WTC11 (cell line): Measurements from ENCODE around the gene NIPA2. TPM values are rescaled to one million over a fixed set of nuclear protein-coding genes. Genes with fewer than 3 reads are reported as not detected.

Source experiments
- ATAC-seq: fragments of 200-7000 bp; cut with Tn5 transposase; 2 replicates; pipeline ENCODE4 v1.10.0; 2021; ENCODE audit warnings: mild to moderate bottlenecking, moderate library complexity
- CTCF ChIA-PET: fragments of 300-600 bp; sonication (Branson Sonifier 250); formaldehyde crosslinking; loops from one replicate; lab custom pipeline; 2021; ENCODE audit warnings: antibody characterized with exemption; lab: Charles Lee
- POLR2A ChIA-PET: fragments of 350-600 bp; sonication (Branson Sonifier 250); formaldehyde crosslinking; loops from one replicate; lab custom pipeline; 2021; ENCODE audit warnings: antibody characterized with exemption; lab: Charles Lee
- DNase-seq: peaks from one replicate; pipeline ENCODE4 v3.0.0; 2021; ENCODE audit warnings: low spot score
- H3K27ac Mint-ChIP-seq: 2 replicates; pipeline ENCODE4 v1.8.0; 2021; ENCODE audit warnings: mixed read lengths
- H3K27me3 Mint-ChIP-seq: 2 replicates; pipeline ENCODE4 v1.8.0; 2021; ENCODE audit warnings: low read depth, mild to moderate bottlenecking, moderate library complexity, mixed read lengths
- H3K36me3 Mint-ChIP-seq: 2 replicates; pipeline ENCODE4 v1.8.0; 2021; ENCODE audit warnings: mixed read lengths
- H3K4me1 Mint-ChIP-seq: 2 replicates; pipeline ENCODE4 v1.8.0; 2022; ENCODE audit warnings: mixed read lengths
- H3K4me3 Mint-ChIP-seq: 2 replicates; pipeline ENCODE4 v1.8.0; 2021; ENCODE audit warnings: mild to moderate bottlenecking, moderate library complexity, mixed read lengths
- H3K9me3 Mint-ChIP-seq: 2 replicates; pipeline ENCODE4 v1.8.0; 2021; ENCODE audit warnings: mixed read lengths
- CBFB ChIP-seq: sonication (generic); formaldehyde crosslinking; IDR thresholded peaks from 2 replicates; pipeline ENCODE4 v1.8.1; 2022; ENCODE audit warnings: mild to moderate bottlenecking, low read depth, missing genetic modification reagents
- CREM ChIP-seq: sonication (generic); formaldehyde crosslinking; IDR thresholded peaks from 2 replicates; pipeline ENCODE4 v1.8.1; 2022; ENCODE audit warnings: mild to moderate bottlenecking, missing genetic modification reagents, moderate library complexity
- FOXP1 ChIP-seq: sonication (generic); formaldehyde crosslinking; IDR thresholded peaks from 2 replicates; pipeline ENCODE4 v1.8.0; 2022; ENCODE audit warnings: missing genetic modification reagents, mild to moderate bottlenecking, moderate library complexity, borderline replicate concordance
- JAZF1 ChIP-seq: fragments of 250-450 bp; sonication (Bioruptor Pico); IDR thresholded peaks from 2 replicates; pipeline ENCODE4 v1.9.0; 2021; ENCODE audit warnings: moderate library complexity, mild to moderate bottlenecking, inconsistent platforms
- JUN ChIP-seq: sonication (generic); formaldehyde crosslinking; IDR thresholded peaks from 2 replicates; pipeline ENCODE4 v1.8.0; 2023; ENCODE audit warnings: mild to moderate bottlenecking, missing genetic modification reagents
- NFYB ChIP-seq: sonication (generic); formaldehyde crosslinking; conservative IDR thresholded peaks from 2 replicates; pipeline ENCODE4 v1.8.0; 2022; ENCODE audit warnings: low read depth, missing genetic modification reagents
- NR3C1 ChIP-seq: sonication (generic); formaldehyde crosslinking; conservative IDR thresholded peaks from 2 replicates; pipeline ENCODE4 v1.8.1; 2023; ENCODE audit warnings: low read depth, mild to moderate bottlenecking, missing genetic modification reagents
- ZBTB21 ChIP-seq: sonication (generic); formaldehyde crosslinking; IDR thresholded peaks from 2 replicates; pipeline ENCODE4 v1.8.1; 2023; ENCODE audit warnings: mild to moderate bottlenecking, missing genetic modification reagents, borderline replicate concordance
- ZNF138 ChIP-seq: sonication (generic); formaldehyde crosslinking; conservative IDR thresholded peaks from 2 replicates; pipeline ENCODE4 v1.8.1; 2022; ENCODE audit warnings: mild to moderate bottlenecking, moderate library complexity, missing genetic modification reagents
- ZNF232 ChIP-seq: sonication (generic); formaldehyde crosslinking; IDR thresholded peaks from 2 replicates; pipeline ENCODE4 v1.8.0; 2022; ENCODE audit warnings: mild to moderate bottlenecking, missing genetic modification reagents
- ZNF263 ChIP-seq: sonication (generic); formaldehyde crosslinking; IDR thresholded peaks from 2 replicates; pipeline ENCODE4 v1.8.1; 2022; ENCODE audit warnings: low read depth, mild to moderate bottlenecking, moderate library complexity, missing genetic modification reagents
- total RNA-seq: library from RNA; stranded (reverse); gene quantifications from 3 replicates; pipeline ENCODE4 v1.2.3, GENCODE V29; 2021
- TF ChIP-seq, protein P1 (sequence below): fragments of 250-450 bp; sonication (Bioruptor Pico); IDR thresholded peaks from 2 replicates; pipeline ENCODE4 v1.9.0; 2021; ENCODE audit warnings: mild to moderate bottlenecking
- TF ChIP-seq, protein P2 (sequence below): sonication (generic); formaldehyde crosslinking; IDR thresholded peaks from 2 replicates; pipeline ENCODE4 v1.8.0; 2023; ENCODE audit warnings: missing genetic modification reagents
- TF ChIP-seq, protein P3 (sequence below): sonication (generic); formaldehyde crosslinking; IDR thresholded peaks from 2 replicates; pipeline ENCODE4 v1.8.0; 2023; ENCODE audit warnings: mild to moderate bottlenecking, missing genetic modification reagents
- TF ChIP-seq, protein P4 (sequence below): fragments of 200-600 bp; IDR thresholded peaks from 2 replicates; pipeline ENCODE4 v1.8.0; 2022; ENCODE audit warnings: antibody characterized with exemption
- TF ChIP-seq, protein P5 (sequence below): sonication (generic); formaldehyde crosslinking; IDR thresholded peaks from 2 replicates; pipeline ENCODE4 v1.8.1; 2023; ENCODE audit warnings: mild to moderate bottlenecking, missing genetic modification reagents, moderate library complexity
- TF ChIP-seq, protein P6 (sequence below): fragments of 250-450 bp; sonication (Bioruptor Pico); IDR thresholded peaks from 2 replicates; pipeline ENCODE4 v1.9.0; 2021; ENCODE audit warnings: moderate library complexity, mild to moderate bottlenecking, inconsistent platforms, borderline replicate concordance

NIPA2 gene
- total RNA-seq, 1 experiment from 2014 or later = 79.5 TPM

DNA sequence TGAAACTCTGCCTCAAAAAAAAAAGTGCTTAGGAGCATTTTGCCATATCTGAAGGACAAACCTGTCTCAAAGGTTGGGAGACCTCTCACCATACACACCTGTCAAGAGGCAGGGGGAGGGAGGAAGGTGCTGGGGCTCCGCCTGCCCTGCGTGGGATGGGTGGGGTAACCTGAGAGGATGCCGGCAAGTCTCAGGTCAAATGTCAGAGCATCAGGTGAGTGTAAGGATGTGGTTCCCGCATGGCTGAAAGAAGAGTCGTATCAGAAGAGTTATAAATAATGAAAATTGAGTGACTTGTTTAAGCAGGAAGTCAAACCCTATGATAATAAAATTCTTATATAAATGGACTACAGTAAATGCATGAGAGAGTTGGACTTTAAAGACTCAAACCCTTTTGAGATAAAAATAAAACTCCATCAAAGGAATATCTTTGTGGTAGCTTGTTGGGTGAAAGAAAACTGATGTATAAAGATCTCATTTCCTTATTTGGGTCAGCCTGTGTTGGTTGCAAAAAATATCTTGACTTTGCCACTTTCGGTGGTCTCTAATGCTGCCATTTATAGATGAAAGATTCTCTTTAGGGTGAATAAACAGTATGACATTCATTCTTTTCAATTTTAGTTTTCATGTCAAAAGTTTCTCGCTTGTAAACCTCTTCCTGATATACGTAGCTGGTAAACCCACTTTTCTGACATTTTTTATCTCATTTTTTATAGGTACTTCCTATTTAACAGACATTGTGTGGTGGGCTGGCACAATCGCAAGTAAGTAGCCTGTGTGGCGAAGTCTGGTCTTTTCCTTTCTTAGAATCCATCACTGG lies 28.2 kb upstream of the NIPA2 start:
- Mint-ChIP-seq H3K27ac (no peak overlapping the region; the same call in 1 of the 2 replicates), H3K9me3 (no peaks in the 10 kb centered on the region), H3K36me3 (peaks cover 19% of the 10 kb centered on the region), H3K4me1 (peaks cover 4% of the 10 kb centered on the region), H3K4me3 (no peak overlapping the region), H3K27me3 (no peaks in the 10 kb centered on the region)
- no peak for DNase-seq
- ChIA-PET CTCF (interaction anchor here (0.5 kb wide), 1 partner anchor 37 kb away, joined by 3 read pairs; no protein-coding TSS in a partner anchor), POLR2A (no interaction called here)
- peak; percentile 59 for ATAC-seq
- TF ChIP-seq ZBTB21 (CRISPR knock-in tag) (no peak), ZNF263 (CRISPR knock-in tag) (no peak), ZNF138 (no peak)

DNA sequence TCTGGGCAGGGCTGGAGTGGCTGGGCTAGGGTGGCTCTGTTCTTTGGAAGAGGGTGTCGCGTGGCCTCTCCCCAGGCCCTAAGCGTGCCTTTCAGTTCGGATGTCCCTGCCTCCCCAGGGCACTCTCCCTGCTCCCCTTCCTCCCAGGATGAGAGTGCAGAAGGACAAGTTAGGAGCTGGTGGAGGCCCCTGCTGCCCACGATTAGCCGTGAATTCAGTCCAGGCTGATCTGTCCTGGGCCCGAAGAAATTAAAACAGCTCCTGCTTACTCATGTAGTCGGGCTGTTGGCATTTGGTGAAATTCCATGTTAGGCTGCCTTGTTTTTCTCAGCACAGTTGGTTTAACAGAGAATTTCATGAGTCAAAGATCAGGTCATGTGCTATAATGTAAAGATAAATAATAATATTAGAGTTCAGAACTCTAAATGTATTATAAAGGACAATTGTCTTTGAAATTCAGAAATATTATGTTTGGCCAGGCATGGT lies 27.6 kb upstream of the NIPA2 start:
- H3K4me1 Mint-ChIP-seq = peaks cover 4% of the 10 kb centered on the region
- TF ChIP-seq ZNF232 (CRISPR knock-in tag) = no peak
- no peak for TF ChIP-seq NR3C1 (CRISPR knock-in tag)
- no peak for TF ChIP-seq CBFB (CRISPR knock-in tag)
- no peak for TF ChIP-seq ZNF138
- no peak for TF ChIP-seq NFYB (CRISPR knock-in tag)
- TF ChIP-seq JUN (CRISPR knock-in tag) = no peak
- TF ChIP-seq, protein P1, sequence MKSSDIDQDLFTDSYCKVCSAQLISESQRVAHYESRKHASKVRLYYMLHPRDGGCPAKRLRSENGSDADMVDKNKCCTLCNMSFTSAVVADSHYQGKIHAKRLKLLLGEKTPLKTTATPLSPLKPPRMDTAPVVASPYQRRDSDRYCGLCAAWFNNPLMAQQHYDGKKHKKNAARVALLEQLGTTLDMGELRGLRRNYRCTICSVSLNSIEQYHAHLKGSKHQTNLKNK (CRISPR knock-in tag) = no peak
- TF ChIP-seq, protein P2, sequence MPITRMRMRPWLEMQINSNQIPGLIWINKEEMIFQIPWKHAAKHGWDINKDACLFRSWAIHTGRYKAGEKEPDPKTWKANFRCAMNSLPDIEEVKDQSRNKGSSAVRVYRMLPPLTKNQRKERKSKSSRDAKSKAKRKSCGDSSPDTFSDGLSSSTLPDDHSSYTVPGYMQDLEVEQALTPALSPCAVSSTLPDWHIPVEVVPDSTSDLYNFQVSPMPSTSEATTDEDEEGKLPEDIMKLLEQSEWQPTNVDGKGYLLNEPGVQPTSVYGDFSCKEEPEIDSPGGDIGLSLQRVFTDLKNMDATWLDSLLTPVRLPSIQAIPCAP (CRISPR knock-in tag) = no peak
- TF ChIP-seq, protein P3, sequence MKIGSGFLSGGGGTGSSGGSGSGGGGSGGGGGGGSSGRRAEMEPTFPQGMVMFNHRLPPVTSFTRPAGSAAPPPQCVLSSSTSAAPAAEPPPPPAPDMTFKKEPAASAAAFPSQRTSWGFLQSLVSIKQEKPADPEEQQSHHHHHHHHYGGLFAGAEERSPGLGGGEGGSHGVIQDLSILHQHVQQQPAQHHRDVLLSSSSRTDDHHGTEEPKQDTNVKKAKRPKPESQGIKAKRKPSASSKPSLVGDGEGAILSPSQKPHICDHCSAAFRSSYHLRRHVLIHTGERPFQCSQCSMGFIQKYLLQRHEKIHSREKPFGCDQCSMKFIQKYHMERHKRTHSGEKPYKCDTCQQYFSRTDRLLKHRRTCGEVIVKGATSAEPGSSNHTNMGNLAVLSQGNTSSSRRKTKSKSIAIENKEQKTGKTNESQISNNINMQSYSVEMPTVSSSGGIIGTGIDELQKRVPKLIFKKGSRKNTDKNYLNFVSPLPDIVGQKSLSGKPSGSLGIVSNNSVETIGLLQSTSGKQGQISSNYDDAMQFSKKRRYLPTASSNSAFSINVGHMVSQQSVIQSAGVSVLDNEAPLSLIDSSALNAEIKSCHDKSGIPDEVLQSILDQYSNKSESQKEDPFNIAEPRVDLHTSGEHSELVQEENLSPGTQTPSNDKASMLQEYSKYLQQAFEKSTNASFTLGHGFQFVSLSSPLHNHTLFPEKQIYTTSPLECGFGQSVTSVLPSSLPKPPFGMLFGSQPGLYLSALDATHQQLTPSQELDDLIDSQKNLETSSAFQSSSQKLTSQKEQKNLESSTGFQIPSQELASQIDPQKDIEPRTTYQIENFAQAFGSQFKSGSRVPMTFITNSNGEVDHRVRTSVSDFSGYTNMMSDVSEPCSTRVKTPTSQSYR (CRISPR knock-in tag) = no peak
- no peak for TF ChIP-seq JAZF1 (CRISPR knock-in tag)
- TF ChIP-seq, protein P4, sequence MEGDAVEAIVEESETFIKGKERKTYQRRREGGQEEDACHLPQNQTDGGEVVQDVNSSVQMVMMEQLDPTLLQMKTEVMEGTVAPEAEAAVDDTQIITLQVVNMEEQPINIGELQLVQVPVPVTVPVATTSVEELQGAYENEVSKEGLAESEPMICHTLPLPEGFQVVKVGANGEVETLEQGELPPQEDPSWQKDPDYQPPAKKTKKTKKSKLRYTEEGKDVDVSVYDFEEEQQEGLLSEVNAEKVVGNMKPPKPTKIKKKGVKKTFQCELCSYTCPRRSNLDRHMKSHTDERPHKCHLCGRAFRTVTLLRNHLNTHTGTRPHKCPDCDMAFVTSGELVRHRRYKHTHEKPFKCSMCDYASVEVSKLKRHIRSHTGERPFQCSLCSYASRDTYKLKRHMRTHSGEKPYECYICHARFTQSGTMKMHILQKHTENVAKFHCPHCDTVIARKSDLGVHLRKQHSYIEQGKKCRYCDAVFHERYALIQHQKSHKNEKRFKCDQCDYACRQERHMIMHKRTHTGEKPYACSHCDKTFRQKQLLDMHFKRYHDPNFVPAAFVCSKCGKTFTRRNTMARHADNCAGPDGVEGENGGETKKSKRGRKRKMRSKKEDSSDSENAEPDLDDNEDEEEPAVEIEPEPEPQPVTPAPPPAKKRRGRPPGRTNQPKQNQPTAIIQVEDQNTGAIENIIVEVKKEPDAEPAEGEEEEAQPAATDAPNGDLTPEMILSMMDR = no peak
- TF ChIP-seq, protein P5, sequence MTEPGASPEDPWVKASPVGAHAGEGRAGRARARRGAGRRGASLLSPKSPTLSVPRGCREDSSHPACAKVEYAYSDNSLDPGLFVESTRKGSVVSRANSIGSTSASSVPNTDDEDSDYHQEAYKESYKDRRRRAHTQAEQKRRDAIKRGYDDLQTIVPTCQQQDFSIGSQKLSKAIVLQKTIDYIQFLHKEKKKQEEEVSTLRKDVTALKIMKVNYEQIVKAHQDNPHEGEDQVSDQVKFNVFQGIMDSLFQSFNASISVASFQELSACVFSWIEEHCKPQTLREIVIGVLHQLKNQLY (CRISPR knock-in tag) = no peak
- no peak for TF ChIP-seq FOXP1
- TF ChIP-seq, protein P6, sequence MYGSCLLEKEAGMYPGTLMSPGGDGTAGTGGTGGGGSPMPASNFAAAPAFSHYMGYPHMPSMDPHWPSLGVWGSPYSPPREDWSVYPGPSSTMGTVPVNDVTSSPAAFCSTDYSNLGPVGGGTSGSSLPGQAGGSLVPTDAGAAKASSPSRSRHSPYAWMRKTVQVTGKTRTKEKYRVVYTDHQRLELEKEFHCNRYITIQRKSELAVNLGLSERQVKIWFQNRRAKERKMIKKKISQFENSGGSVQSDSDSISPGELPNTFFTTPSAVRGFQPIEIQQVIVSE (CRISPR knock-in tag) = no peak
- TF ChIP-seq CREM (CRISPR knock-in tag) = no peak
- ATAC-seq (no peak), DNase-seq (no peak)
- no peaks in the 10 kb centered on the region for H3K27me3 Mint-ChIP-seq
- POLR2A ChIA-PET = no interaction called here
- H3K27ac Mint-ChIP-seq = no peak overlapping the region; the same call in 1 of the 2 replicates
- H3K36me3 Mint-ChIP-seq = peaks cover 23% of the 10 kb centered on the region
- H3K9me3 Mint-ChIP-seq = no peaks in the 10 kb centered on the region
- CTCF ChIA-PET = interaction anchor here (0.5 to 1.3 kb wide), 4 partner anchors 16 to 37 kb away, joined by 3 to 5 read pairs (median 4); no protein-coding TSS in a partner anchor
- no peak overlapping the region for H3K4me3 Mint-ChIP-seq
